GM19351 (cell line): ENCODE results near the gene INTS6L.
"Not testable (repeated sequence)": the region's sequence is repeated elsewhere in the genome, so short reads cannot be mapped to it uniquely, and the experiment has no call there.

Experiments used
- ATAC-seq: cut with Tn5 transposase; IDR thresholded peaks from one replicate; pipeline ENCODE4 v1.9.1; 2021; ENCODE audit warnings: mild to moderate bottlenecking, moderate library complexity; ENCODE audit not compliant: unreplicated experiment

INTS6L gene

GRCh38 chrX:135594453-135594852 is 74.0 kb downstream of the INTS6L start:
- ATAC-seq: not testable (repeated sequence)

DNA sequence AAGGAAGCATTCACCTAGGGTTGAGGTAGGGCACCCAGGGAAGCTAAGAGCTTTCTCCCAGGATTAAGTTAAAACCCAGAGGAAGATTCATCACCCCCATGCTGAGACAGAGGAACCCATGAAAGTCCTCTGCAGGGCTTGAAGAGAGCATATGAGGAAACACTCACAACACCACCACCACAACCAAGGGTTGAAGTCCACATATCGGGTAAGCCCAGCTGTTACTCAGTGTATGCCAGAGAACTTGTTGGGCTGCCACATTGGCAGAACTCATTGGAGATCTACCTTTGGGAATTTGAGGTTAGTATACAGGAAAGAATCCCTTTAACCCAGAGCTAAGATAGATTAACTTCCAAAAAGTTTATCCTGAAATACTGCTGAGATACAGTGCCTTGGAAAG is 75.1 kb downstream of the INTS6L start:
- ATAC-seq: no peak

DNA sequence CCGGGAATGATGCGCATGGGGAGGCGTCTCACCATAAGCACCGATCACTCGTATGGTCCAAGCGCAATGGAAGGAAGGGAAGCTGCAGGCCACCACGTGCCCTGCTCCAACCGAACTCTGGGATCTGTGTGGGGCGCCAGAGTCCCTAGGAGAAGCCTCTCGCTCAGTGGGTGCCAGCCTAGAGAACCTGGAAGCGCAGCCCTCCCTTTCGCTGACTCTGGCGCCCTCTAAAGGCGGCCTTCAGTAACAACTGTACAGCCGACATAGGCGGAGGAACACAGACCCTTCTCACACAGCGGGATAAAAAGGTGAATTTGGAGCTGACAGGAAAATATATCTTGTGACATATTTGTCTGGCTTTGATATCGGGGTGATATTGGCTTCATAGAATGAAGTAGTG is 76.0 kb downstream of the INTS6L start:
- no peak for ATAC-seq

GRCh38 chrX:135605906-135606305 is 85.4 kb downstream of the INTS6L start:
- no peak for ATAC-seq

- not testable (repeated sequence) for ATAC-seq
Measured at GRCh38 chrX:135624408-135625204, 104.1 kb downstream of the INTS6L start.

GRCh38 chrX:135625995-135626394 is 105.5 kb downstream of the INTS6L start:
- ATAC-seq: no peak

DNA sequence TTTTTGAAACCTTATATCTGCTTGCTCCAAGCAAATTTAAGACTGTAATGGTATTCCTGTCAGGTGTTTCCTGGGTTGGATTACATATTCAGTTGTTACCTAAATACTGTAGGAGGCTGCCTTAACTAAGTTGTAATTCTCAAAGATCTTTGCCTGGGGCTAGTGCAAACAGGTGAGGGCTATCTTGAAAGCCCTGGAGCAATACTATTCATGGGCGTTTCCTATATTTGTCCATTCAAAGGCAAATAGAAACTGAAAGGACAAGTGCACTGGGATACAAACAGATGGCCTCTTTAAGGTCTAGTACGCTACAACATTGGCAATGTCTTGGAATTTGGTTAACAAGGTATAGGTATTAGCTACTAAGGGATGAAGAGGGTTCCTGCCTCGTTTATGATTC is 108.9 kb downstream of the INTS6L start:
- no peak for ATAC-seq
